SKM-1 treated with dmso at 0.1 percent for 144 hours (cell line): ENCODE results near the gene GPT2.
"Not testable (repeated sequence)": the region's sequence is repeated elsewhere in the genome, so short reads cannot be mapped to it uniquely, and the experiment has no call there.

ENCODE experiments used
- DNase-seq: peaks from one replicate; lab custom pipeline; 2025; ENCODE audit not compliant: unreplicated experiment; lab: John Stamatoyannopoulos, UW

Gene GPT2

GRCh38 chr16:46862555-46863447 is 21.4 kb upstream of the GPT2 start:
- DNase-seq = no peak

GRCh38 chr16:46866286-46866685 is 17.9 kb upstream of the GPT2 start:
- DNase-seq = no peak

GRCh38 chr16:46867486-46867885 is 16.7 kb upstream of the GPT2 start:
- DNase-seq = not testable (repeated sequence)

- DNase-seq = not testable (repeated sequence)
Observed at GRCh38 chr16:46868891-46869290, 15.3 kb upstream of the GPT2 start.

GRCh38 chr16:46871597-46871996 is 12.6 kb upstream of the GPT2 start:
- no peak for DNase-seq

- no peak for DNase-seq
Observed at GRCh38 chr16:46873201-46873600, 11.0 kb upstream of the GPT2 start.

GRCh38 chr16:46875243-46875642 is 8.9 kb upstream of the GPT2 start:
- no peak for DNase-seq

- no peak for DNase-seq
Observed at GRCh38 chr16:46882304-46882939, 1.7 kb upstream of the GPT2 start.

- no peak for DNase-seq
Observed at GRCh38 chr16:46882940-46883307, 1.2 kb upstream of the GPT2 start.

GRCh38 chr16:46883353-46883689 is 841 bp upstream of the GPT2 start:
- DNase-seq = no peak

- DNase-seq = no peak
Observed at GRCh38 chr16:46884513-46885293, 541 bp downstream of the GPT2 start.

- no peak for DNase-seq
Observed at GRCh38 chr16:46885960-46886763, 2.0 kb downstream of the GPT2 start.

GRCh38 chr16:46886764-46887523 is 2.8 kb downstream of the GPT2 start:
- DNase-seq = no peak

- no peak for DNase-seq
Observed at GRCh38 chr16:46887524-46887854, 3.3 kb downstream of the GPT2 start.

- DNase-seq = no peak
Observed at GRCh38 chr16:46889245-46889941, 5.2 kb downstream of the GPT2 start.

GRCh38 chr16:46889942-46890300 is 5.8 kb downstream of the GPT2 start:
- DNase-seq = no peak

- no peak for DNase-seq
Observed at GRCh38 chr16:46891910-46892309, 7.7 kb downstream of the GPT2 start.

- DNase-seq = no peak
Observed at GRCh38 chr16:46894036-46894672, 10.0 kb downstream of the GPT2 start.
